Stimulated activated CD4-positive, alpha-beta T cell treated with anti-CD3 and anti-CD28 coated beads, Interleukin-4, amount 100 ng/mL, for 48 hours (primary cell): Measurements from ENCODE around the gene KRT86.
"Not testable (repeated sequence)": the region's sequence is repeated elsewhere in the genome, so short reads cannot be mapped to it uniquely, and the experiment has no call there.

Experiments
- DNase-seq, 2 donors: peaks; one replicate each; pipeline ENCODE4 v3.0.0-alpha.2; 2020; ENCODE audit warnings: low read depth in 2 of 2

KRT86 gene

DNA sequence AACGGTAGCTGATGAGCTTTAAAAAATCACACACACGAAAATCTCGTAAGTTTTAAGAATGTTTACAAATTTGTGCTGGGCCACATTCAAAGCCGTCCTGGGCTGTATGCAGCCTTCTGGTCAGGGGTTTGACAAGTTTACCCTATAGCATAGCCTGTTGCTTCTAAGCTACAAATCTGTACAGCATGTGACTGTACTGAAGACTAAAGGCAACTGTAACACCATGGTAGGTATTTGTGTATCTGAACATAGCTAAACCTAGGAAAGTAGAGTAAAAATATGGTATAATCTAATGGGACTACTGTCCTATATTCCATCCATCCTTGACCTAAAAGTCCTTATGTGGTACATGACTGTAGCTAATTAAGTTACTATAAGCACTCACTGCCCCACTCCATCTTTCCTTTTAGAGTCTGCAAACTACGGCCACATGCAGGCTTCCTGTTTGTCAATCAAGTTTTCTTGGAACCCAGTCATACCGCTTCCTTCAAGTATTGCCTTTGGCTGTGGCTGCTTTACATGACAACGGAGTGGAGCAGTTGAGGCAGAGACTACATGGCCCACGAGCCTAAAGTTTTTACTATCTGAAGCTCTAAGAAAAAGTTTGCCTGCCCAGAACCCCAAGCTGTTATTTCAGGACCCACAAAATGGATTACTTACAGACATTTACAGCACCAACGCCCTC is 22.9 kb upstream of the KRT86 start:
- DNase-seq, result no peak

DNA sequence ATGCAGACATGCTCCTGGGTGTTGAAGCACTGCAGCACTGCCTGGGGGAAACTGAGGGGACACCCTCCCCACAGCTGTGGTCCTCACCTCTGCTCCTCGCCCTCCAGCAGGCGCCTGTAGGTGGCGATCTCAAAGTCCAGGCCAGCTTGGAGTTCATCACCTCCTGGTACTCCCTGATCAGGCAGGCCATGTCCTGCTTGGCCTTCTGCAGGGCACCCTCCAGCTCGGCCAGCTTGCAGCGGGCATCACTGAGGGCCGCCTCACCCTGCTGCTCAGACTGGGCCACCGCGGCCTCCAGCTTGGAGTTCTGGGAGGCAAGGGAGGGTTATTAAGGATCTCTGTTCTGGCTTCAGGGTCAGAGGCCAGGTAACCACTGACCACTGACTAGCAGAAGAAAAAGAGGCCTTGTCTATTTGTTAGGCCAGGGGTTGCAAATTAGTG is 22.2 kb upstream of the KRT86 start:
- not testable (repeated sequence) for DNase-seq

DNA sequence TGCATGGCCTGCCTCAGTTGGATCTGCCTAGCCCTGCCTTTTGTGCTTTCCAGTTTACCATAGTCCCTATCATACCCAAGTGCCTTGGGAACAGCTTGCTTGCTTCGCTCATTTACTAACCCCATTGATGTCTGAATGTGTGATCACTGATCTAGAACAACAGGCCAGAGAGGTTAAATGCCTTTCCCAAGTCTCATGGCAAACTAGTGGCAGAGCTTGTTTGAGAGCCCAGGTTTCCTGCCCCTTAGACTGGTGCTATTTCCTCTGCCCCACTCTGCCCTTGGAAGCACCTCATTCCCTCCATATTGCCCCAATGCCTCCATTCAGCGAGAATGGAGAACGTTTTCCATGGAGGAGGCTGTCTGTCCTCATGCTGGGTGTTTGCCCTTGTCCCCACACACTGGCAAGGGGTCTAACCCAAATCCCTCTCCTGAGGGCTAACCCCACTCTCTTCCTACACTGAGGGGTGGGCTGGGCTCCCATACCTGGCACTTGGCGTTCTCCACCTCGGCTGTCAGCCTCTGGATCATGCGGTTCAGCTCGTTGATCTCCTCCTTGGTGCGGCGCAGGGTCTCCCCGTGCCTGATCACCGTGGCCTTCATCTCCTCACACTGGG is 21.6 kb upstream of the KRT86 start:
- no peak for DNase-seq

DNA sequence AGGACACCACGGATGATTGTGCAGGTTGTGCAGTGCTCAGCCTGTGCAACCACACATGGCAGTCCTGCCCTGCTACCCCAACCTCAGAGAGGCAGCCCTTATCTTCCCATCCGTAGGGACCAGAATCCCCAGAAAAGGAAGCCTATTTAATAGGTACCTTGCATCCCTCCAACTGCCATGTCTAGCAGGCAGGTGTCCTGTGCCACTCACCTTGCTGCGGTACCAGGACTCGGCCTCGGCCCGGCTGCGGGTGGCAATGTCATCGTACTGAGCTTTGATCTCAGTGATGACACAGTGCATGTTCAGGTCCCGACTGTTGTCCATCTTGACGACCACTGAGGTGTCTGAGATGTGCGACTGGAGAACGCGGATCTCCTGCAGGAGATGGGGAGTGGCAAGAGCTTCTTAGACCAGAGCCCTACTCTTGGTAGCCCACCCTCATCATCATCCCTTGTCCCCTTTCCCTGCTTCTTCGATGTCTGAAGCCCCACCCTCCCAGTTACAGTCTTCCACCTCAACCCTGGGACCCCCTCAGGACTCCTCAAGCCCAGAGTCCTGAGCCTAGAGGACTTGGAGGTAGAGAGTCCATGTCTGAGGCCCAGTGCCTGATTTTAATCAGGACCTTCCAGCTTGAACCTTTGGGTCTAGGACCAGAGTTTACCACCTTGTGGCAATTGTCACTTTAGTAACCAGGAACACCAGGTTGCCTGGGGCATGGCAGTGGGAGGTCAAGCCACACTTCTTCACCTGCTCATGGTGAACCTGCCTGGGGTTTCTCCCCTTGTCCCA is 20.9 kb upstream of the KRT86 start:
- DNase-seq, result no peak

DNA sequence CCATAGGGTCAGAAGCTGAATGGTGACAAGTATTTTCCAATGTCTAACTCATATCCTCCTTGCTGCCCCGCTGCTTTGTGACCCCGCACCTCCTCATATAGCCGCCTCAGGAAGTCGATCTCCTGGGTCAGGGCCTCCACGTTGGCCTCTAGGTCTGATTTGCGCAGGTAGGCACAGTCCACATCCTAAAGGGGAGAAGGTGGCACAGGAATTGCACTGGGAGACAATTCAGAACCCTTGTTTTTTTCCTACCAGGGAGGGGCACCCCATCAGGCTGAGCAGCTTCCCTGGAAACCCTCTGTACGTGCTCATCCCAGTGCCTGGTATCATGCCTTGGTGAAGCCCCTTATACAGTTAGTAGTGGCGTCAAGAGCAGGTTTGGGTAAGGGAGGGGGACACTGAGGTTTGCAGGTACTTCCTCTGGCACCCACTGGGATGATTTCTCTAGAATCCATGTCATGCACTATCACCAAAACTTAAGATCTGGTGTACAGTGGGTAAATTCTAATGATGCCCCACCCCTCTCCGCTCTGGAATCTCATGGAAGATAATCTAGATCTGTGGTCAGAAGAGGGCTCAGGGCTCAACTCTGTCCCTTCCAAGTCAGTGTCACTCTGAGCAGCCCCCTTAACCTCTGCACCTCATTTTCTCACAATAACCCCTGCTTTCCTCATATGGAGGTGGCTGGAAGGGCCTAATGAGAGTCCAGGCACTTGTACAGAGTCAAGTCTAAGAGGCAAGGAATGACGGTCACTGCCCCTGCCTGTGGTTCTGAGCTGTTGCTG is 20.1 kb upstream of the KRT86 start:
- no peak for DNase-seq

DNA sequence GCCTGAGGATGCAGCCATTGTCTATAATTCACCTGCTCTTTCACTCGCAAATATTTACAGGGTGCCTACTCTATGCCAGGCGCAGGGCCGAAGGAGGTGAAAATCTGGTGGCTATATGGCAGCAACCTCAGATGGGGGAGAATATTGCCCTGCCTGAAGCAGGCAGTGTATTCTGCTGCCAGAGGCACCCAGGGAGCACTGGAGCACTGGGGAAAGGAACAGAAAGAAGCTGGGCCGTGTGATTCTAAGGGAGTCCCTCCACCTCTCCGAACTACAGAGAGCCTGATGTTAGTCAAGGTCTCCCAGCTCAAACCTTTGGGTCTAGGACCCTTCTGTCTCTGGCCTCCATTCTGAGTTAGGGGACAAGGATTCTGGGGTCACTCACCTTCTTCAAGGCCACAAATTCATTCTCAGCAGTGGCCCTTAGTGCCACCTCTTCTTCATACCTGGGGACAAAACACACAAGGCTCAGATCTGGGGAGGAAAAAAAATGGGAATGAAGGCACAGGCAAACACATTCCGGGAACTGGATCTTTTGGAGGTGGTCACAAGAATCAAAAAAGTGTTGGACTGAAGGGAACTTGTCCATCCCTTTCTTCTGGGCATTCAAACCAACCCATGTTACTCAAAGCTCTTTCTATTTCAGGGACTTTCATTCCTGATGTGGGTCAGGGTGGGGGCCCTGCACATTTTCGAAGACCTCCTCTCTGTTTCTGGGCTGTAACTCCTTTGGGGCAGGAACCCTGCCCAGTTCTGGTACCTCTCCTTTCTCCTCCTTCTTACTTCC is 19.3 kb upstream of the KRT86 start:
- DNase-seq, result no peak

DNA sequence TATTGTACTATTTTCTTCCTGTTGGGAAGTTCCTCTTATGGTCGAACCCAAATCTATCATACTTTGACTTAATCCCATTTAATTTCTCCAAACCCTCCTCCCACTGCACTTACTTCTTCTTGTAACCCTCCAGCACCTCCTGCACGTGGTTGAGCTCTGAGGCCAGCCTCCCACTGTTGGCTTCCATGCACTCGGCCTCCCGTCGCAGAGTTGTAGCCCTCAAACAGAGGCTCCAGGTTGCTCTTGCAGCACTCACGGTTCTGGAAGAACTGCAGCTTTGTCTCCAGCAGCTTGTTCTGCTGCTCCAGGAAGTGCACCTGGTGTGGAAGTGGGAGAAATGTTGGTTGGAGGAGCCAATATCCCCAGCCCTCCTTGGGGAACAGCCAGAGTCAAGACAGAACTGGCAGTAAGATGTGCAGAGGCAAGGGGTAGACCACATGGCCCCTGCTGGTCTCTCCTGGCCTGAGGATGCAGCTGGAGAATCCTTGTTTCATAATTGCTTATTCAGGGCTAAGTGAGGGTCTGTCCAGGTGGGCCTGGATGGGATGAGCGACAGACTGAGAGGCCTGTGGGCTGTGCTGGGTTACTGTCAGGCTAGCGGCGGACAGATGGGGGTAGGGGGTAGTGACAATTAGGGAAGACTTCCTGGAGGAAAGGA is 18.4 kb upstream of the KRT86 start:
- DNase-seq, result no peak

DNA sequence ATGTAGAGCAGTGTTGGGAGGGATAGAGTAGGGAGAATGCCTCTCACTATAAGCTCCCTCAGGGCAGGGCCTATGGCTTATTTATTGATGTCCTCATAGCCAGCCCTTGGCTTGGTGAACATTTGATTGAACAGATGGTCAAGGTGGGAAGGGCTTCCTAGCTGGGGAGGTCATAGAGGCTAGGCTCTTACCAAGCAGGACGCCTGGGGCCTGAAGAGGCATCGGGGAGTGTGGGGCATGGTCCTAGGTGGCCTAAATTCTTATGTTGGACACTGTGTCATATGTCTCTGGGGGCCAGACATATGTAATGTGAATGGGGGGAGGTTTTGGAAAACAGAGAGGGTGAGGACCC is 17.9 kb upstream of the KRT86 start:
- DNase-seq, result no peak

DNA sequence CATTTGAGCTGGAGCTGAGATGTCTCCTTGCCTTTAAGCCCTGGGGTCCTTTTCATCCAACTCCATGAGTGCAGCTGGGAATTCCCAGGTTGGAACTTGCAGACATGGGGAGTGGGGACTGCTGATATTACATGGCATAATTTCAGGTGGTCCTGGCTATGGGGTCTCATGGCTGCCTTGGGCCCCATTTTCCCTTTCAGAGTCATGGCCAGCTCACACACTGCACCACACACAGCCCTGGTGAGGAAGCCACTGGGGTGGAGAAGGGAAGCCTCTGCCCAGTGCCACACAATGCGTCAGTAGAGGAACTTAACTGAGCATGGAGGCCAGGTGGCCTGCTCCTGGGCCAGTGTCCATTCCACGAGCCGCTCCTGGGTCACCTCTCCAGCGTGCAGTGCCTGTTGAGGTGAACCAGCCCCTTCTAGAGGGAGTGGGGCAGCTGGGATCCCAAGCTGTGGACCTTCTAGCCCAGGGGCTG is 17.3 kb upstream of the KRT86 start:
- DNase-seq, result no peak

DNA sequence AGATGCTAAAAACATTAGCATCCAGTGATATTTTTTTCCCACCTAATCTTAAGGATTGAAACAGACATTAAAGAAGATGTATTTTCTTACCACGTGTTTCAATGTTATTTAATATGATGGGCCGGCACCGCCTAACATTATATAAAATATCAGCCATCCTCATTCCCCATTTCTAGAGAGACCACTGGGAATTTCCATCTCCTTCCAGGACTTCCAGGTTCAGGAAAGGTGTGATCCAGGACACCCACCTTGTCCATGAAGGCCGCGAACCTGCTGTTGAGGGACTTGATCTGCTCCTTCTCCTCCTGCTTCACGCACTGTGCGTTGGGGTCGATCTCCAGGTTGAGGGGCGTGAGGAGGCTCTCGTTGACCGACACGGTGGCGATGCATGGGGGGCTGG is 16.5 kb upstream of the KRT86 start:
- DNase-seq, result not testable (repeated sequence)

DNA sequence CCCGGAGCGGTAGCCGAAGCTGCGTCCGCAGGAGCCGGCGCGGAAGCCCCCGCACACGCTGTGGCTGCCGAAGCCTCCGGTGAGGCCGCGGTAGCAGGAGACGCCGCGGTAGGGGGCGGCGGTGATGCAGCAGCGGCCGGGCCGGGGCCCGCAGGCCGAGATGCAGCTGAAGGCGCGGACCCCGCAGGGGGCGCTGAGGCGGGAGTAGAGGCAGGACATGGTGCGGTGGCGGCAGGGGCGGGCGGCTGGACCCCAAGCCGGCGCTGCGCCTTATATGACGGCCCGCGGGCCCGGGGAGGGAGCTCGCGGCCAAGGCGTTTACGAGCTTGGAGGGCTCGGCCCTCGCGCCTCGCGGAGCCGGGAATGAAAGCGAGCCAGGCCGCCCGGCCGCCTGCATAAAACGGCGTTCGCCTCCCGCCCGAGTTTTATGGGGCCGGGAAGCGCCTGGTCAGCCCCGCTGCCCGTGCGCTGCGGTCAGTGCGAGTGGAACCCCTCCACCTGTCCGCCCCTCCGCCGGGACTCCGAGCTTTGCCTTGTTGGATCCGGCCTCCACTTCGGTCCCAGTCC is 16.0 kb upstream of the KRT86 start:
- DNase-seq, result no peak

DNA sequence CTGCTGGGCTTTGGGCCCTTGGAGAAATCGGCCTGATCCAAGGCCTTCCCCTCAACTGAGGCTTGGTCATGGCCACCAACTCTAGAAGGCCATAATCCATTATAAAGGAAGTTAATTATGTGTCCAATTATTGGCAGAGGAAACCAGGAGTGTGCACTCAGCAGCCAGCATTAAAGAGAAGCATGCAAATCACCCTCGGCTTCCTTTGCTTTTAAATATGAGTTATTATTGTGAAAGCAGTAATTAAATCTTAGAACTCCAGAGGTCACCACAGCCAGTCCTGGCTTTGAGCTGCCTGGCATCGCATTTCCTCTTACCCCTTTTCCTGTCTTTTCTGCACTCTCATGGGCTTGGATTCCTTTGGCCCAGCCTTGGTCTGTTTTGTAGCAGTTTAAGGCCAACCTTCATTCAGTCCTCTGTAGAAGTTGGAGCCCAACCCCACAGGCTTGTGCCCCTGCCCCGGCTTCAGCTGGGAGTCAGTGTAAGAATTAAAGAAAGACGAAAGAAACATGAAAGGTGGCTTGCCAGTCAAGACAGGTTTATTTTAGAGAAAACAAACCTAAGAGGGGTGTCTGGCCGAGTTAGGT is 14.7 kb upstream of the KRT86 start:
- no peak for DNase-seq

DNA sequence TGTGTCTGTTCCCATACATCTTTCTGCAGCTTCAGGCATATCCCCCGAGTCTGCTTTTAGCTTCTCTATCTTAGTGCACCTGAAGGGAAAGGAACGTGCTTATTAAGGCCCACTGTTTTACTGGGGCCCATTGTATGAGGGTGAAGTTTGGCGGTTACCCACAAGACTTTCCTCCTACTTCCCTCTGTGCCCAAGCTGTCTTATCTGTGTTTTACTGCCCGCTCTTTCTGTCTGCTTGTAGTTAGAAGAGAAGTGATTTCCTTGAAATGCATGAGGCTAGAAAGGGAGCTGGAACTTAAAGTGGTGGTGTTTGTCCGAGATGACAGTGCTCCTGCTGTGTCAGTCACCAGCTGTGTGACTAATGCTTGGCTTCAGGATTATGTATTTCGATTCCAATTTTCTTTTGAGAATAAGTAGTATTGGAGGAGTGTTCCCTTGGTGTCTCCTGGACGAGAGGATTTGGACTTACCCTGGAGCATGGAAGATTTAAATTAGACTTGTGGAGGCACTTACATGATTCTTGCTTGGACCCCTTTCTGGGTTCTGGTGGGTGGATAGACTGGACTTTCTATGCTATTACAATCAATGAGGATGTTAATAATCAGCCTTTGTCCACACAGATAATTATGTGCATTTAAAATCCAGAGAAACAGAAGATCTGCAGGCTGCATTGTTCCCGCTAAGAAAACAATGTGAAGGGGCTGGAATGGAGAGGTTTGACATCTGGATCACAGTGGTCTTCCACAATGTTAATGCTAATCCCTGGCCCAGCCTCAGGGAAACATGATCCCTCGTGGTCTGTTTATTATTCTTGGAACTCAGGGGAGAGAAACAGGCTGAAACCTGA is 13.9 kb upstream of the KRT86 start:
- no peak for DNase-seq

DNA sequence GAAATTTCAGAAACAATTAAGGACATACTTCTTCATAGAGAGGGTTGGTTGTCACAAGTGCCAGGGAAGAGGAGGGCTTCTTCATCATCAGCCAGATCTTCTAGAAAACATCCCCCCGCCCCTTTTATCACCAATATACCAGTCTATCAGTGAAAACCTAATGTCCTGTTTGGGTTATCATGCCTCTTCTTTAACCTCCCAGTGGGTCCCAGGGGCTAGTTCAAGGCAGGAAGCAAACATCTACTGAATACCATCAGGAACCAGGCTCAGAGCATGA is 13.3 kb upstream of the KRT86 start:
- no peak for DNase-seq

DNA sequence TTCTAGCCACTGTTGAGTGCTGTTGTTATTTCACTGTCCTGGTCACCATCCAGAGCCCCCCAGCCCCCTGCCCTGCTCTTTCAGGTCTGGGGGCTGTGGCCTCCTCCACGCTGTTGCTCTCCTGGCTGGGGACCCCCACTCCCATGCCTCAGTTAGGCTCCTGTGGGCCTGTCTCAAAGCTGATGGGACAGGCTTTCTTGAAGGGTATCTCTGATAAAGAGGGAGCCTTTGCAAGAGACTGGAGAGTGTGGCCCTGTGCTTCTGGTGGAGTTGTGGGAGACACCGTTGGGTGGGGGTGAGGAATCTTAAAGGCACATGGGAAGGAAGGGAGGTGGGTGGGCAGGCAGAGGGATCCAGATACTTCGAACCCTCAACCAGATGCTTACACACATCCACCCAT is 12.2 kb upstream of the KRT86 start:
- DNase-seq, result no peak

DNA sequence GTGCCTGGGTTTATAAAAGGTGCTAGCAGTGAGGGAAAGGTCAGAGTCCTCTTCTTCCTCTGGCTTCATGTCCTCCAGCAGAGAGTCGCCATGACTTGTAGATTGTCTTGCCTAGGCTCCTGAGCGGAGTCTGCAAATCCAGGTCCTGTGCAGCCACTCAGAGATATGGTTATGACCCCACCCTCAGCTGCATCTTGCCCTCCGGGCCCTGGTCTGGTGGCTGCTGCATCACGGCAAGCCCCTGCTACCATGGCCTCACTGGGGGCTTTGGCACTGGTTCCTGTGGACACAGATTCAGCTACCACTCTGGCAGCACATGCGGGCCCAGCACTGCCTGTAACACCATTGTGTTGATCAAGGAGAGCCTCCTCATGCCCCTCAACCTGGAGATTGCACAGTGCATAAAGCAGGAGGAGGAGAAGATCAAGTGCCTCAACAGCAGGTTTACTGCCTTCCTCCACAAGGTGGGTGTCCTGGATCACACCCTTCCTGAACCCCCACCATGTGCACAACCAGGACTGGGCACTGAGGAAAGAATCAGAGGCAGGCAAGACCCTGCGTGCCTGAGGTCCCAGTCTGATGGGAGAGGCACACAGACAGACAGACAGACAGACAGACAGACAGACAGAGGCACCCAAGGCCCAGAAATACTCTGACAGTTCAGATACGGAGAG is 10.5 kb upstream of the KRT86 start:
- no peak for DNase-seq

DNA sequence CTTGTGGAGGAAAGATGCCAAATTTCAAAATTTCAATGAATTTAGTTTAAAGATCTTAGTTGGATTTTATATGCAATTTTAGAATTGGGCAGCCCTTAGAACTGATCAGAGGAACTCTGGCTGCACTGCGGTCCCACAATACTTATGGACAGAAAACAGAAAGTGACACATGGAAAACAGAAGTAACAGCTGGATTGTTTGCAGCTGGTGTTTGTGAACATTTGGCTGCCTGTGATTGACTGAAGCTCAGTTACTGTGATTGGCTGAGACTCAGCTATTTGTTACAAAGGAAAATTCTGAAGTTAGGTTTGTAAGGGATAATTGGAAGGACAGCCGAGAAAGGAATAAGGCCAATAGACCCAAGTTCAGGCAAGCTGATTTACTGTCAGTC is 10.0 kb upstream of the KRT86 start:
- DNase-seq, result no peak

DNA sequence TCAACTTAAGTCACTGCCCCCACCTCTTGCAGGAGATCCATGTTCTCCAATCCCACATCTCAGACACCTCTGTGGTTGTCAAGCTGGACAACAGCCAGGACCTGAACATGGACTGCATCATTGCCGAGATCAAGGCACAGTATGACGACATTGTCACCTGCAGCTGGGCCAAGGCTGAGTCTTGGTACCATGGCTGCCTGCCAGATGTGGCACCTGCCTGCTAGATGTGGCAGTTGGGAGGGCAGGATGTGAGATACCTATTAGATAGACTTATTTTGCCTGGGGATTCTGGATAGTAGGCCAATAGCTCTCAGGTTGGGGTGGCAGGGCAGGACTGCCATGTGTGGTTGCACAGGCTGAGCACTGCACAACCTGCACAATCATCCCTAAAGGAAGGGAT is 7.9 kb upstream of the KRT86 start:
- DNase-seq, result no peak

DNA sequence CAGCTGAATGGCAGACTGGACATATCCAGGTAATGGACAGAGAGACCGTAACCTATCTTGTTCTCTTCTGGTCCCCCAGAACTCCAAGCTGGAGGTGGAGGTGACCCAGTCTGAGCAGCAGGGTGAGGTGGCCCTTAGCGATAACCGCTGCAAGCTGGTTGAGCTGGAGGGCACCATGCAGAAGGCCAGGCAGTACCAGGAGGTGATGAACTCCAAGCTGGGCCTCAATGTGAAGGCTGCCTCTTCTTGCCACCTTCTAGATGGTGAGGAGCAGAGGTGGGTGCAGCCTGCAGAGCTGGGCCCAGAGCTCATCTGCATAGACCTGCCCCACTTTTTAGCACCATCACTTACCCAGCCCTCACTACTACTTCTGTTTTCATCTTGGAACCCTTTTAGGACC is 7.2 kb upstream of the KRT86 start:
- DNase-seq, result no peak
